PC-3 (cell line): ENCODE data around the gene CWF19L1.

Source experiments
- CTCF ChIP-seq: fragments of 300-600 bp; sonication (generic); conservative IDR thresholded peaks from 2 replicates; pipeline ENCODE4 v1.5.1; 2017; ENCODE audit warnings: antibody characterized with exemption, low read depth, mild to moderate bottlenecking, low read length
- EZH2 ChIP-seq: fragments of 300-600 bp; sonication (generic); IDR thresholded peaks from one replicate; pipeline ENCODE4 v1.6.1; 2017; ENCODE audit warnings: antibody characterized with exemption, mild to moderate bottlenecking, low read length; ENCODE audit not compliant: unreplicated experiment

GRCh38 chr10:100253041-100253440, 14.4 kb downstream of the CWF19L1 start:
- no peak for TF ChIP-seq CTCF
- TF ChIP-seq EZH2: no peak
